Fibroblast of skin of left quadriceps (primary cell): ENCODE data around the gene CCHCR1.
"Not testable (repeated sequence)": the region's sequence is repeated elsewhere in the genome, so short reads cannot be mapped to it uniquely, and the experiment has no call there.

ENCODE experiments used
- DNase-seq, 2 experiments: peaks; one replicate each; pipeline ENCODE4 v3.0.0-alpha.2; 2013; ENCODE audit warnings: low read depth in 2 of 2

CCHCR1 gene

DNA sequence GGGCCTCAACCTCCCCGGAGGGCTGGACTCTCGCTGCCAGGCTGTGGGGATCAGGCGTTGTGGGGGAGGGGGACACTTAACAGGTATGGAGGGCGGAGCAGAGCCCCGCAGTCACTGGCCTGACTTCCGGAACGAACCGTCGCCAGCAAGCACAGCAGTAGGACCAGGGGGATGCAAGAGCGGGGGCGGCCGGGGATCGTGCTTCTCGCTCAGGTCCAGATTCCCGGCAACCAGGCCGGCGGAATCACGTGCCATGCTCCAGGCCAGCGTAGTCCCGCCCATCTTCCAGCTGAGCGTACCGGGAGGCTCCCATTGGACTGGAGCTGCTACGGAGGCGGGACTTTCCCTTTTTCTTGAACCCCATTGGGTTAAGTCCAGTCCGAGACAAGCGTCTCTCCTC is 22.9 kb upstream of the CCHCR1 start:
- DNase-seq, result peak; percentile 47 to 61

DNA sequence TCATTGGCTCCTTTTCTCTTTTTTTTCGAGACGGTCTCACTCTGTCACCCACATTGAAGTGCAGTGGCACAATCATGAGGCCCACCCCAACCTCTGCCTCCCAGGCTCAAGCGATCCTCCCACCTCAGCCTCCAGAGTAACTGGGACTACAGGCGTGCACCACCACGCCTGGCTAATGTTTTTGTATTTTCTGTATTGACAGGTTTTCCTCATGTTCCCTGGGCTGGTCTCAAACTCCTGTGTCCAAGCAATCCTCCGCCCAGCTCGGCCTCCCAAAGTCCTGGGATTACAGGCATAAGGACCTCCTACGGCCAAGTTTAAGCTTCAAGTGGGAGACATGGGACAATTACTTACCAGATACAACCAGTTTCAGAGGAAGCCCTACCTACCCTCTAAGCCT is 22.3 kb upstream of the CCHCR1 start:
- DNase-seq, result no peak

DNA sequence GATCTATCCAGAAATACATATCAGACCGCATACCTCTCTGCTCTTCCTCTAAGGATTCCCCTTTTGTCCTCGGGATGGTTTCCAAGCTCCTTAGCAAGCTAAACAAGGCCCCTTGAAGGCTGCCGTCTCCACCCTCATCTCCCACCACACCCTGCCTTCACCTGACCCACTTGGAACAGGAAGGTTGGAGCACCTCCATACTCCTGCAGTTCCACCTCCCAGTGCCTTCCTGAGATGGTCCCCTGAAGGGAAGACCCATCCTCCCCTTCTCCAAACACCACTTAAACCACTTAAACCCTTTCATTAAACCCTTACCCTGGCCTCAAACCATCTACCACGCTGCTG is 21.4 kb upstream of the CCHCR1 start:
- DNase-seq, result no peak

DNA sequence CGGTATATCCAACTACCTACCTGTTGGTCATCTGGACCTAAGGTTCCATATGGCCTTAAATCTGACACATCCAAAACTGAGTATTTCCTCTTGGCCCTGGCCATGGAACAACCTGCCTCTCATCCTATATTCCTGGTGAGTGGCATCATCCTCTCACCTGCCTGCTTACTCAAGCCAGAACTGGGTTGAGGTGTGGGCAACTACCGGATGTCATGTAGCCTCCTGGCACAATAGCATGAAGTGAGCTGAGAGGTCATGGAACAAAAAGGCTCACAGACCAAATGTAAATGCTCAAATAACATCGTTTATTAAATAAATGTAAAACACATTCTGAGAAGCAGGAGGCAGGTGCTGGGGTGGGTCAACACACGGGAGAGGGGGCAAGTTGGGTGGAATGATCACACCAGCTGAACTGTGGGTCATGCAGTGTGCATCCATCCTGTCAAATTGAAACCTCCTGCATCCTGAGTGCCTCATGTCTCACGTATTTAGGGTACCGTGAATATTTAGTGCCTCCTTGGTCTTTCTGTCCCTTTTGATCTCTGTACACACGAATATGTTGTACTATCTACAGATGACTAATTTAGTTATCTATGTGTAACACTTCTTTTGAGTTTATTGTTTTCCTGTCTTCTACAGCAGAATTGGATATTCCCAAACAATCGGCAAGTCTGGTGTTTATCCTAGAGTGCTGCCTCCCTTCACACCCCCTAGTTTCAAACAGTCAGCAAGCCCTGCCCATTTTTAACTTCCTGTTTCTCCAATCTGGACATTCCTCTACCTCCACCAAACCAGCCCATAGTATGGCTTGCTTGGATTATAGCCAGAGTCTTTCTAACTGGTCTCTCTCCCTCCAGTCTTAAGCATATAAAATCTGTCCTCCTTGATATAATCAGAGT is 20.8 kb upstream of the CCHCR1 start:
- DNase-seq, result no peak

DNA sequence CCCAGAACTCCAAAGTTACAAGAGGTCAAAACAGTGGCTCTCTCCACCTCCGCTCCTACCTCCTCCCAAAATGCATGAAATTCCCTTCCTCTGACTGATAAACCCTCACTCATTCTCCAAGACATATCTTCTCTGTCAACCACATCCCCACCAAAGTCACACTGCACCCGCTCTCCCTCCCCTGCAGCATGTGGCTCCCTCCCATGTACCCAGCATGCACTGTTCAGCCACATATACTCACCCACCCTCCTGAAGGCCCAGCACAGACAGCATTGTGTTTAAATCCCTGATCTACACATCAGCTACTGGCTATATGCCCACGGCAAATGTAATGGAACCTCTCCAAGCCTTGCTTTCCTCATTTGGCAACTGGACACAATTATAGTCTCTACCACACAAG is 18.4 kb upstream of the CCHCR1 start:
- peak; percentile 42 to 47 for DNase-seq

DNA sequence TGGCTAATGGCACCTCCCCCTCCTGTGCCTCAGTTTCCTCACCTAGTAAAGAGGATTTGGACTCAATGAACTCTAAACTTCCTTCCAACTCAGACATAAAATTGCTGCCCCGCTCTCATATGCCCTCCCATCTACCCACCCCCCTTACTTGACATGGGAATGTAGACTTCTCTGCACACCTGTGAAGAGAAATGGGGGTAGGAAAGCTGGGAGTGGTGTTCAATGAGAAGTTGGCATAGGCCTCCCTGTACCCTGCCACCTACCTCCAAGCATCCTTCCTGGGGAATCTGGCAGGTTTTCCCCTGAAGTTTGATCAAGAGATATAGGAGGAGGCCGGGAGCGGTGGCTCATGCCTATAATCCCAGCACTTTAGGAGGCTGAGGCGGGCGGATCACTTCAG is 16.8 kb upstream of the CCHCR1 start:
- no peak for DNase-seq

DNA sequence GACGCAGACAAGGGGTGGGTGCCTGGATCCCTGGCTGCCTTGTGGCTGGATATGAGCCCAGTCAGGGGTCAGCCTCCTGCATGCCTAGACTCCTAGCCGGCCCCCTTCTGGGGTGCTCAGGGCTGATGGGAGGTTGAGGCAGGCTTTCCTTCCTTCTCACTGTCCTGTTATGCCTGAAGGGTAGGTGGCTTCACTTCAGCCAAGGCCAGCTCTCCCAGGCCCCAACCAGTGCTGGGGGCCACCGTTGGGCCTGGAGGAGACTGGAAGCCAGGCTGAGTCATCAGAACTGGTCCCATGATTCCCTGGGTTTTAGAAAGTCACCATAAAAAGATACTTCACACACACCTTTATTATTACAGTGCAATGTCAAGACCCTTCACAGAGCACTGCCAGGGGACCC is 15.8 kb upstream of the CCHCR1 start:
- no peak for DNase-seq

DNA sequence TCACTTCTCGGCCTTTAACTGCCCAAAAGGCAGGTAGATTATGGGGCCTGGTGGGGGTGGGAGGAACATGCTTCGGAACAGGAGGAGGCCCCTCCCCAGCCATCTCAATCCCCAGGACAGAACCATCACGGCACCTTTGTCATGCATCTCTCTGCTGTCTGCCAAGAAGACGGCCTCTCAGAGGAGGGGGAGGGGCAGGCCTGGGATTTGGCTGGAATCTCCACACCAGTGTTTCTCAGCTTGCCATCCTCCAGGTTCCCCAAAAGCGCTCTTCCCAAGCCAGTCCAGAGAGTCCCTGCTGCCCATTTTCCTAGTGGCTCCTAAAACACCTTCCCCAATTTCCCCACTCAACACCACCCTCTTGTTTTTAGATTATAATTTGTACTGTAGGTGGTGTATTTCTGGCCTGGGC is 15.4 kb upstream of the CCHCR1 start:
- no peak for DNase-seq

DNA sequence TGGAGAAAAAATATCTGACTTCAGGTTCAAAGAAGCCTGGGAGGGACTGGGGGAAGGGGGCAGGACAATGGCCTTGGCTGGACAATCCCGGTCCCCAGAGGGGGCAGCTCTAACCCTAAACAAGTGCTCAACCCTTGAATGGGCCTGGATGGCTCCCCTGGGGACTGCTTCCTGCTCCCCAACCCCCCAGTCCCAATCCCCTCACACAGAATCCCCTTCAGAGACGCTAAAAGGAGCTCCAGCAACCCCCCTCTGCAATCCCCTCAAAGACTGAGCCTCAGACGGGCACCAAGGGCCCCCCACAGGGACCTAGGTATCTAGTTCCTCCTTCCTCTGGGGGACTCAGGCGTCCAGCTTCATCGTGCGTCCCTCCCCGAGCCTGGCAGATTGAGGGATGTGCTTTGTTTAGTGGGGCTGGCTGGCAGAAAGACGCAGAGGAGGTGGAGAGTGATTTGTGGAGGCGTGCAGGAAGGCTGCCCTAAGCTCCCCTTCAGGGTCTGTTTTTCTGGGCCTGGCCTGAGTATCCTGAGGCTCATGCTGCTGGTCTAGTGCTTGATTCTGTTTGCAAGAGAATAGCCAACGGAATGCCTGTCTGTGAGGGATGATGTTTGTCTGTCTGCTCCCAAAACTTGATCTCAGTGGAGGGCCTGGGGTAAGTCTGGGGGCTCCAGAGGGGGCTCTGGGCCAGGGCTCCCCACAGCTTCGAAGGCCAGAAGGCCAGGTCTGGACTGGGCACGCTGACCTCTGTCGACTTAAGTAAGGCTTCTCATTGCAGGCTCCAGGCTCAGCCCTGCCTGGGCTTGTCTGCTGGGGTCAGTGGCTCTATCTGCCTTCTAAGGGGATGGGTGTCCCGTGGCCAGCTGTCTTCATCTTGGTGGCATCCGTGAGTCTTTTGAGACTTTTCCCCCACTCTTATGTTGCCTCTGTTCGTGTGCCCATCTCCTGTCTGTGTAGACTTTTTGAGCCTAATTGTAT is 14.6 kb upstream of the CCHCR1 start:
- no peak for DNase-seq

DNA sequence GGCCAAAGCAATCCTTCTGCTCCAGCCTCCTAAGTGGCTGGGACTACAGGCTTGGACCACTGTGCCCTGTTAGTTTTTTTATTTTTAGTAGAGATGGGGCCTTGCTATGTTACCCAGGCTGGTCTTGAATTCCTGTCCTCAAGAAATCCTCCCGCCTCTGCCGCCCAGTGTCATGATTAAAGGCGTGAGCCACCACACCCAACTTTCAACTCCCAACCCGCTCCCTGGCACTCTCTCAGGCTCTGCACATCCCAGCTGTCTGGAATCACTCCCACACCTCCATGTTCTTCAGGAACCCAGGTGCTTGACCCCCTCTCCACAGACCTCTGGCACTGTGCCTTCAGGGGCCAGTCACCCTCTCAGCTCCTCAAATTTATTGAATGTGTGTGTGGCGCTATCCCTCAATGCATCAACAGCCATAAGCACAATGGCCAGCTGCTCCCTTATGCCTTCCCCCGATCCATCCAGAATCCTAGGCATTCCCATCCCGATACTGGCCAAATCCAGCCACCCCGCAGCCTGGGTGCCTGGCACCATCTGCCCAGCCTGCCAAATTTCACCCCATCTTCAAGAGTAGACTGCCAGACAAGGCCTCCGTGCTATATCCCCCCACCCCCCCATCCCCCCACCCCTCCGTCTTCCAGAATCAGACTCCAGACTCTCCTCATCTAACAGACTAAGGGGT is 13.5 kb upstream of the CCHCR1 start:
- no peak for DNase-seq

DNA sequence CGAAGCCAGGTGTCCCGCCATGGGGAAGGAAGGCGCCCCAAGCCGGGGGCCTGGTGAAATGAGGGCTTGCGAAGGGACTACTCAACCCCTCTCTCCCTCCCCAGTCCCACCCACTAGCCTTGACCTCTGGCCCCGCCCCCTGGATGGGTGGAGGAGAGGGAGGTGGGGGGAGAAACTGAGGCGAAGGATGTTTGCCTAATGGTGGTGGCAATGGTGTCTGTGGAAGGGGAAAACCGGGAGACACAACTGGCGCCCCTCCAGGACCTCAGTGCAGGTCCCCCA is 12.9 kb upstream of the CCHCR1 start, which contains the start of gene POU5F1:
Gene POU5F1, minus strand, starts transcription at position 83 of the 282 bp plus-strand sequence. Its CDS starts 62 bp downstream, at position 21.
- DNase-seq, result no peak

DNA sequence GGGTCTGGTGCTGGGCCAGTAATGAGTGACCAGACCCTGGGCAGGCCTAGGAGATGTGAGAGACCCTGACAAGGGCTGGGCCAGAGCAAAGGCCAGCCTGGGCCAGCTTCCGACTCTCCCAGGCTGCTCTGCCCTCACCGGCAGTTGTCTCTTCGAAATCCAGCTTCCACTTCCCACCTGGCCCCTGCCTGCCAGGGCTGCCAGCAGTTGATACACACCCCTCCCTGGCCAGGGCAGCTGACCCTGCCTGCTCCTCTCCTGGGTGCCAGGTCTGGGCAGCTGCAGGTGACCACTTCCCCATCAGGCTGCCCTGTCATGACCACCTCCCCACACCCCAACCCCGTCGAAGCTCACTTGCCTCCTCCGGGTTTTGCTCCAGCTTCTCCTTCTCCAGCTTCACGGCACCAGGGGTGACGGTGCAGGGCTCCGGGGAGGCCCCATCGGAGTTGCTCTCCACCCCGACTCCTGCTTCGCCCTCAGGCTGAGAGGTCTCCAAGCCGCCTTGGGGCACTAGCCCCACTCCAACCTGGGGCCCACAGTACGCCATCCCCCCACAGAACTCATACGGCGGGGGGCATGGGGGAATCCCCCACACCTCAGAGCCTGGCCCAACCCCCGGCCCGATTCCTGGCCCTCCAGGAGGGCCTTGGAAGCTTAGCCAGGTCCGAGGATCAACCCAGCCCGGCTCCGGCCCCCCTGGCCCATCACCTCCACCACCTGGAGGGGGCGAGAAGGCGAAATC is 12.4 kb upstream of the CCHCR1 start:
- DNase-seq, result not testable (repeated sequence)

DNA sequence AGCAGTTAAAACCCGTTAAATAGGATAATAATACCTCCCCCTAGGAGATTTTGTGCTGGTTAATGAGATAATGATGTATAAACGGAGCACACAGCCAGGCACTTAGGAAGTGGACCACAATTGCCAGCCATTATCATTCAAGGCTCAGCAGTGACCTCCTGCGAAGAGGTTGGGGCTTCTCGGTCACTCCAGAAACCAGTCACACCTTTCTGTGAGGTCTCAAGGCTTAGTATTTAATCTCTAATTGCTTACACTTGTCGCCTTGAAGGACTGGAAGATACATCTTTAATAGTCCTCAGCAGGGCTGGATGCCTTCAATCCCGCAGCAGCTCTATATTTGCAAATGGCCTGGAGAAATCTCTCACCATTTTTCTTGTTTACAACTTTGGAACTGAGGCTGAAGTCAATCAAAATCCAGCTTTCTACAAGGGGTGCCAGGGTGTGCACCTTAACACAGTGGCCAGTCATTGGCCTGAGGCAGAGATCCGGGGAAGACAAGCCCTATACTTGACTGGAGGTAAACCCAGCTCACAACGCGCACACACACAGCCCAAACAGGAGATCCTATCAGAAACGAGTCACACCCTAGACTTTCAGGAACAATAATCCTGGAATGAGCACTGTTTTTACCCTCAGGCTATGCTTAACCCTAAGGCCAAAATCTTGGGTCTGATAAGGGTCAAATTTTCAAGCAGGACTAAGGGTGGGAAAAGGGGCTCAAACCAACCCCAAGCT is 11.7 kb upstream of the CCHCR1 start:
- DNase-seq, result no peak

DNA sequence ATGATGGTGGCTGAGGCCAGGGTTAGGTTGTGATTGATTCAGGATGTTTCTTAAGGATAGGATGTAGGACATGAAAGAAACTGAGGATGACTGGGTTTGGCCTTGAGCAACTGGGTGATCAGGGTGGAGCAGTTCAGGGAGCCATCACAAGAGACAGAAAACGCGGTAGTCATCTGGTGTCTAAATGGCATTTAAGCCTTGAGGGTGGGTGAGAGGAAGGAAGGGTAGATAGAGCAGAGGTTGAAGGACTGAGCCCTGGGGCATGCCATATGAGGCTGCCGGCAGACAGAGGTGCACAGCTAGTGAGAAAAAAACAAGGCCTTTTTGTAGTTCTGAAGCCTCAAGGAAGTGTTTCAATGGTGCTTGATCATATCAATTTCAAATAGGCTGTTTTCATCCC is 11.0 kb upstream of the CCHCR1 start:
- DNase-seq, result no peak

DNA sequence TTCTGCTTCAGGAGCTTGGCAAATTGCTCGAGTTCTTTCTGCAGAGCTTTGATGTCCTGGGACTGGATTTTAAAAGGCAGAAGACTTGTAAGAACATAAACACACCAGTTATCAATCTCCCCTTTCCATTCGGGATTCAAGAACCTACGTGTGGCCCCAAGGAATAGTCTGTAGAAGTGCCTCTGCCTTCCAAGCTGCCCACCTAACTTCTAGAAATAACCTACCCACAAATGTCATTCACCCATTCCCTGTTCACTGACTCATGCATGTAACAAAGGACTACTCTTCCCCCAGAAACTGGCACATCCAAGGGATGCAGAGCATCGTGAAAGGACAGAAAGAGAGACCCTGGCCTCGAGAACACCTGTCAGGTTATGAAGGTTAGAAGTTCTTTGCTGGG is 8.4 kb upstream of the CCHCR1 start:
- no peak for DNase-seq

DNA sequence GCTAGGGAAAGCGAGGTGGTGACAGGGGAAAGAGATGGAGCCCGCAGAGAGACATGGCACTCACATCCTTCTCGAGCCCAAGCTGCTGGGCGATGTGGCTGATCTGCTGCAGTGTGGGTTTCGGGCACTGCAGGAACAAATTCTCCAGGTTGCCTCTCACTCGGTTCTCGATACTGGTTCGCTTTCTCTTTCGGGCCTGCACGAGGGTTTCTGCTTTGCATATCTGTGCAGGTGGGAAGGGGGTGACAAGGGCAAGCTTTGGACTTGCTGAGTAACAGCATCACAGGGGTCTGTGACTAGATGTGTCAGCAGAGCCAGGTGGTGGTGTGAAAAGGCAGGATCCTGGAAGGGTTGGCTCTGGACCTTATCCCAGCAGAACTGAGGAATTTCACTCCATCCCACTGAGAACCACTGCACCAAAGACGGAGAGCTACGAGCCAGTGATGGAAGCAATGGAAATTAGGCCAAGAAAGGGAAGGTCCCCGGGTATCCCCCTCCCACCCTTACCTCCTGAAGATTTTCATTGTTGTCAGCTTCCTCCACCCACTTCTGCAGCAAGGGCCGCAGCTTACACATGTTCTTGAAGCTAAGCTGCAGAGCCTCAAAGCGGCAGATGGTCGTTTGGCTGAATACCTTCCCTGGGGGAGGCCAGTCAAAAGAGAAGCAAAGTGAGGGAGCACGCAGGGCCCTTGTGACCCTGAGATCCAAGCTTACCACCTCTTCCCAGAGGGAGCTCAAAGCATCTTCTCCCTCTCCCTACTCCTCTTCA is 7.6 kb upstream of the CCHCR1 start:
- DNase-seq, result not testable (repeated sequence)

DNA sequence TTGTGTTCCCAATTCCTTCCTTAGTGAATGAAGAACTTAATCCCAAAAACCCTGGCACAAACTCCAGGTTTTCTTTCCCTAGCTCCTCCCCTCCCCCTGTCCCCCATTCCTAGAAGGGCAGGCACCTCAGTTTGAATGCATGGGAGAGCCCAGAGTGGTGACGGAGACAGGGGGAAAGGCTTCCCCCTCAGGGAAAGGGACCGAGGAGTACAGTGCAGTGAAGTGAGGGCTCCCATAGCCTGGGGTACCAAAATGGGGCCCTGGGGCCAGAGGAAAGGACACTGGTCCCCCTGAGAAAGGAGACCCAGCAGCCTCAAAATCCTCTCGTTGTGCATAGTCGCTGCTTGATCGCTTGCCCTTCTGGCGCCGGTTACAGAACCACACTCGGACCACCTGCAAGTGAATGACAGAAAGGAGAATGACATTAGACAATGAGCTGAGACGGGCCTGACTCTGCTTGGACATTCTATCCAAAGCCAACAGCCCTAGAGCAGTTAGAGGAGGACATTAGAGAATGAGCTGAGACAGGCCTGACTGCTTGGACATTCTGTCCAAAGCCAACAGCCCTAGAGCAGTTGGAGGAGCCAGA is 7.0 kb upstream of the CCHCR1 start:
- DNase-seq, result not testable (repeated sequence)

DNA sequence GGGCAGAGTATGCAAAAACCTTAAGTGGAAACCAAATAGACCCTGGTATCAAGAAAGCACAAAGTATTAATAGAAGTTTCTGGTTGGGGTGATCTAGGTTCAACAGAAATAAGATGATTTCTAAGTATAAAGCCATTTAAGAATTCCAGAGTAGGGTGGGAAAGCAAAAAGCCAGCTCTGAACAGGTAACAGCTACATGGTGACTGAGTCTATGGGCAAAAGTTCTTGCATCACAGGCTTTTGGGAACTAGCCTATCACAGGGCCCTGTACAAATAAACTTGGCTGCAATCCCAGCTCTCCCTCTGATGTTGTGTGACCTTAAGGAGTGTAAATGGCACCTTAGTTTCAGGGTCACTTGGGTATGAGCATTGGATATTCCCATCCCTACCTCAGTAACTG is 6.3 kb upstream of the CCHCR1 start:
- no peak for DNase-seq

DNA sequence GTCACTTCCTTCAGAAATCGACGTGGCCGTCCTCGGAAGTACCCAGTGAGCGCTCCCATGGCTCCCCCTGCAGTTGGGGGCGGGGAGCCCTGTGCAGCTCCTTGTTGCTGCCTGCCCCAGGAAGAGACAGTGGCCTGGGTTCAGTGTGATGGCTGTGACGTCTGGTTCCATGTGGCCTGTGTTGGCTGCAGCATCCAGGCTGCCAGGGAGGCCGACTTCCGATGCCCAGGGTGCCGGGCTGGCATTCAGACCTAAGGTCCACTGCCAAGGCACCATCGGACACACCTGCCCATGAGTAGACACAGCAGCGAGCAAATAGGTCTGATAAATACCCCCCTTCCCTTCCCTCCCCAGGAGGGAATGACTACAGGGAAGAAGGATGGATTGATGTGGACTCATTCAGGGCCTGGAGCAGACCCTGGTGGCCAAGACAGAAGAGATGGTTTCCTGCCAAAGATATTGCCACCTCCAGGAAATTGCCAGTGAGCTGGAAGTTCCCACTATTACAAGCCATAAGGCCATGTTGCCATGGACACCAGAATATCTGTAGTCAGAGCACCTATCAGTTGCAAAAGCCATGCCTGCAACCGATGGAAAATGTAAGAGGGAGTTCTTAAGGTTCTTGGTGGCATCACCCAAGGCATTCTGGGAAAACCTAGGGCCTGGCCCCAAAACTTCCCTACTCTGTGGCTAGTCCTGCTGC is 5.0 kb upstream of the CCHCR1 start:
- no peak for DNase-seq
